T-cell (primary cell): ENCODE data around the gene PSMA3. TPM values are rescaled to one million over a fixed set of nuclear protein-coding genes. Genes with fewer than 3 reads are reported as not detected.
A peak's percentile ranks its signal among the peaks of the same experiment; 100 is the strongest.

Experiments
- ATAC-seq, 4 experiments: fragments of 200-7000 bp in 3 of 4; fragments of 150-1000 bp in 1 of 4; cut with Tn5 transposase; replicated peaks in 1 of 4; 1 replicate in 3 of 4; 2 replicates in 1 of 4; pipeline ENCODE4 v1.10.0; 2021; ENCODE audit warnings: moderate library complexity in 3 of 4, mild to moderate bottlenecking in 2 of 4, moderate number of reproducible peaks in 1 of 4
- CTCF ChIA-PET, 2 donors: fragments of 300-600 bp; sonication (Branson Sonifier 250); formaldehyde crosslinking; loops; one replicate each; lab custom pipeline; 2022; ENCODE audit warnings: antibody characterized with exemption in 2 of 2; lab: Charles Lee
- POLR2A ChIA-PET, 2 donors: fragments of 300-600 bp; sonication (Branson Sonifier 250); formaldehyde crosslinking; loops; one replicate each; lab custom pipeline; 2022; ENCODE audit warnings: antibody characterized with exemption in 2 of 2; lab: Charles Lee
- DNase-seq, 35 experiments: peaks; one replicate each; pipeline versions ENCODE4 v3.0.0 to v3.0.0-alpha.2; 2013 to 2023
- H3K27ac ChIP-seq: one replicate; pipeline ENCODE4 v1.5.1; 2013; ENCODE audit warnings: low read length
- H3K27me3 ChIP-seq, 2 experiments: replicated peaks in 1 of 2; 1 replicate in 1 of 2; 2 replicates in 1 of 2; pipeline versions ENCODE4 v1.6.1 to v1.7.0; 2013; ENCODE audit warnings: low read length in 1 of 2, mixed read lengths in 1 of 2; ENCODE audit not compliant: control insufficient read depth in 2 of 2, insufficient read depth in 2 of 2; ENCODE audit errors: extremely low read depth in 1 of 2
- H3K36me3 ChIP-seq, 2 donors: 1 replicate in 1 of 2; 2 replicates in 1 of 2; pipeline versions ENCODE4 v1.6.1 to v1.7.0; 2013; ENCODE audit warnings: low read length in 1 of 2; ENCODE audit not compliant: control insufficient read depth in 2 of 2, insufficient read depth in 1 of 2; ENCODE audit errors: extremely low read depth in 1 of 2
- H3K4me1 ChIP-seq, 2 experiments: 1 replicate in 1 of 2; 2 replicates in 1 of 2; pipeline versions ENCODE4 v1.6.1 to v1.7.0; 2013; ENCODE audit warnings: low read length in 2 of 2, mixed read lengths in 1 of 2; ENCODE audit not compliant: insufficient read depth in 2 of 2, control insufficient read depth in 1 of 2; ENCODE audit errors: extremely low read depth in 1 of 2
- H3K4me3 ChIP-seq, 2 donors: 1 replicate in 1 of 2; 2 replicates in 1 of 2; pipeline versions ENCODE4 v1.5.1 to v1.7.0; 2013; ENCODE audit warnings: mild to moderate bottlenecking in 2 of 2, low read length in 1 of 2, moderate library complexity in 1 of 2; ENCODE audit not compliant: control insufficient read depth in 1 of 2; ENCODE audit errors: extremely low read depth in 1 of 2
- H3K9me3 ChIP-seq: 2 replicates; pipeline ENCODE4 v1.7.0; 2013
- H3K27ac Mint-ChIP-seq, 2 donors: one replicate each; pipeline ENCODE4 v1.8.0; 2020 to 2021; ENCODE audit warnings: mild to moderate bottlenecking in 2 of 2, mixed read lengths in 2 of 2
- H3K27me3 Mint-ChIP-seq, 2 donors: one replicate each; pipeline ENCODE4 v1.8.0; 2021 to 2022; ENCODE audit warnings: mixed read lengths in 2 of 2
- H3K36me3 Mint-ChIP-seq: one replicate; pipeline ENCODE4 v1.8.0; 2021; ENCODE audit warnings: mixed read lengths
- H3K4me1 Mint-ChIP-seq, 3 donors: one replicate each; pipeline ENCODE4 v1.8.0; 2020 to 2022; ENCODE audit warnings: mixed read lengths in 3 of 3, mild to moderate bottlenecking in 1 of 3
- H3K4me3 Mint-ChIP-seq, 3 donors: one replicate each; pipeline ENCODE4 v1.8.0; 2020 to 2022; ENCODE audit warnings: mild to moderate bottlenecking in 3 of 3, mixed read lengths in 3 of 3, moderate library complexity in 3 of 3
- H3K9me3 Mint-ChIP-seq, 3 donors: one replicate each; pipeline ENCODE4 v1.8.0; 2020 to 2022; ENCODE audit warnings: mixed read lengths in 3 of 3
- WGBS: methylation state at CpG from one replicate; pipeline ENCODE4 v1.1.5; 2013; ENCODE audit warnings: missing lambda C conversion rate; ENCODE audit not compliant: insufficient coverage; 5-methylcytosine and 5-hydroxymethylcytosine counted together
- total RNA-seq, 35 experiments: library from RNA in 6 of 35; stranded (reverse) in 6 of 35; fragments of 120-200 nt in 1 of 35; gene quantifications; one replicate each; pipeline versions ENCODE4 v1.2.1 to v1.2.4 and lab custom pipeline; 2013 to 2026

The PSMA3 gene
- total RNA-seq, 5 donors from 2014 or later (not counting 1 experiment from before 2014, with no cell fraction given) = 75.5 to 139 (median 99.7) TPM

DNA sequence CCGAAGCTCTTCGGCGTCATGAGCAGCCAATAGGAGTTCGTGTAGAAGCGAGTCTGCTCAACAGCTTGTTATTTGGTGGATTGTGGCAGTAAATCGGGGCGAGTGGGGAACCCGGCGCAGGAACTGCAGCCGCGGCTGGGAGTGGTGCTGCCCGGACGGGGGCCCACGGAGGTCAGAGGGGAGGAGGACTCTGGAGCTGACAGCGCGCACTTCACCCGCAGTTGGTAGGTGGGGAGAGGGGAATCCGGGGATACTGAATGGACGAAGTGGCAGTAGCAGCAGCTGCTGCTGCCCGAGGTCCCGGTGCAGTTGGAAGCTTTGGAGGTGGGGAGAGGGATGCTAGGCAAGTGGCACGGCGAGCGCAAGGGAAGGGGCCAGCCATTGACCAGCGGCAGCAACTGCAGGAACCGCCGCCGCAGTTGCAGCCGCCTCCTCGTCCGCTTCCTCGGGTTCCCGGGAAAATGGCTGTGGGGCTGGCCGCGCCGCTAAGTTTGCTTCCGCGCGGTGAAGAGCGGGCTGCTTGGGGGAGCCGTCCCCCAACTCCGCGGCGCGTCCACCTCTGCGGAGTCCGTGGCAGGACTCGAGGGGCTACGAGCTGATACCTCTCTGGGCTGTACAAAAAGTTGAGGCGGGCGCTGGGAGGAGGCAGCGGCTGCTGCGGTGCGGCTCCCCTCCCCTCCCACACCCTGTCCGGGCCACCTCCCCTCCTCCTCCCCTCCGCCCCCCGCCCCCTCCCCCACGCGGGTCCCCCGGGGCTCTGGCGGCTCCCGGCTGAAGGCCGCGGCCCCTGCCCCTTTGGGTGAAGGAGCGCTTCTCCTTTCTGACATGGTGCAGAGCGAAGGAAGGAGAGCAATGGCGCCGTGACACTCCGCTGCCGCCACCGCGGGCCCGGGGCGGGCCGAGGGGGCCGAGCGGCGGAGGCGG lies 54.1 kb downstream of the PSMA3 start, which contains the start of gene ARID4A:
ARID4A (plus strand) TSS at position 79 of the 924 bp plus-strand sequence. CDS start 1,300 bp downstream, outside the sequence.
- Mint-ChIP-seq H3K27me3 (no peaks in the 10 kb centered on the region), H3K4me3 (peak within 1 kb of the TSS; percentile 97 to 99 (median 99)), H3K9me3 (no peaks in the 10 kb centered on the region), H3K4me1 (peaks cover 50 to 64% (median 63%) of the 10 kb centered on the region in 3 donors), H3K36me3 (peaks cover 25% of the 10 kb centered on the region), H3K27ac (no peak within 1 kb of the TSS)
- Histone ChIP-seq H3K4me1 (peaks cover 29% of the 10 kb centered on the region in 2 experiments), H3K36me3 (peaks cover 0 to 33% of the 10 kb centered on the region in 2 donors), H3K27me3 (no peaks in the 10 kb centered on the region), H3K4me3 (peak within 1 kb of the TSS; percentile 87 to 98), H3K27ac (peak within 1 kb of the TSS; percentile 99), H3K9me3 (no peaks in the 10 kb centered on the region)
- DNase-seq (peak in 31 of 35 experiments; percentile 4 to 91 (median 32)), ATAC-seq (peak in 3 of 4 experiments; percentile 4 to 9 (median 7))
- ChIA-PET POLR2A (interaction anchor here (0.6 to 2.5 kb wide), 35 partner anchors 9 to 1671 kb away, joined by 3 to 32 read pairs (median 4); partner anchors contain the start of genes PSMA3 (in 2 of the 2), ACTR10 (in 1 of the 2), JKAMP (in 1 of the 2) and KIAA0586 (in 1 of the 2)), CTCF (interaction anchor here (0.6 to 1.7 kb wide), 15 partner anchors 7 to 1950 kb away, joined by 3 to 13 read pairs (median 5); partner anchors contain the start of genes KIAA0586 (in 1 of the 2), PSMA3 (in 1 of the 2), TIMM9 (in 1 of the 2) and TOMM20L (in 1 of the 2))
- under 1% methylated on average over 63 of the region's 79 CpGs for WGBS

DNA sequence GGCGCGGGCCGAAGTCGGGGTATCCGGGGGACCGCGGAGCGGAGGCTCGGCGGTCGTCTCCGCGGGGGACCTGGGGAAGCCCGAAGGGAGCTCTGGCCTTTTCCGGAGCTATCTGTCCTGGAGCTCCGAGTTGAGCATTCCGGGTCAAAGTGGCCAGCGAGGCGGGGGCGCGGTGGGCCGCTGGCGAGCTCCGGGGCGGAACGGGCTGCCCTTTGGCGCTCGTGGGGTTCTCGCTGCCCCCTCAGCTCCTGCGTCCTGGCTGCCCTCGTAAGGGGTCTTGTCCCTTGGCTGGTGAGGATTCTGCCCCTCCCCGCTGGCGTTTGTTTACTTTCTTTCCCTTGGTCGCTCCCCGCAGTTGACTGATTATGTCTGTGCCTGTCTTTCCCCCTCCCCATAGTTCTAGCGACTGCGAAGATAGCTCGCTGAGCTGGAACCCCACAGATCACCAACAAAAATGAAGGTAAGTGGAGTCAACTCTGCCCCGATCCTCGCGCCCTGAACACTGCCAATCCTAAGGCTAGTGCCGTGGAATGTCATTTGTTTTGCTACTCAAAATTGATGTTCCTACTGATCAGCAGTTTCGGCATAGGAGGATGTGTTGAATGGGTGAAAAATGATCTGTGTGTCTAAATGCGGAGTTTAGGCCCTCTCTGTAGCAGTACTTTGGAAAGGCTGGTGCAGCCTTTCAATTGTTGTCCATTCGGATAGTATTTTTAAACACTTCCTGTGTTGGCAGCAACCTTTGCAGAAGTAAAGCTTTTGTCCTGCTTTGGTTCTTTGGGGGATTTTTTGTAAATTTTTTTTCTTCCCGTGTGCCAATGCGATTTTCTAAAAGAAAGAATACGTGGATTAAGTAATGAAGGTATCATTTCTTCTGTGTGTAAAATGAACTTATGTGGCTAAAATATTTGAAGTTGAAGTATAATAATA lies 55.0 kb downstream of the PSMA3 start:
- ChIA-PET POLR2A (interaction anchor here (0.6 to 2.5 kb wide), 6 partner anchors 13 to 299 kb away, joined by 3 to 8 read pairs (median 4); no protein-coding TSS in a partner anchor), CTCF (interaction anchor here (0.6 to 0.7 kb wide), 2 partner anchors 8 to 1867 kb away, joined by 3 read pairs; no protein-coding TSS in a partner anchor)
- under 1% methylated on average over 39 of the region's 48 CpGs for WGBS
- Mint-ChIP-seq H3K4me1 (peaks cover 42 to 60% (median 59%) of the 10 kb centered on the region in 3 donors), H3K36me3 (peaks cover 16% of the 10 kb centered on the region), H3K9me3 (no peaks in the 10 kb centered on the region), H3K27ac (peak overlapping the region; percentile 86 to 97), H3K27me3 (no peaks in the 10 kb centered on the region), H3K4me3 (peak overlapping the region; percentile 97 to 99 (median 99))
- Histone ChIP-seq H3K4me3 (peak overlapping the region; percentile 84 to 87), H3K27ac (peak overlapping the region; percentile 44), H3K4me1 (peaks cover 24 to 29% of the 10 kb centered on the region in 2 experiments), H3K27me3 (no peaks in the 10 kb centered on the region), H3K9me3 (no peaks in the 10 kb centered on the region), H3K36me3 (peaks cover 0 to 31% of the 10 kb centered on the region in 2 donors)
- no peak for ATAC-seq
- DNase-seq = peak in 3 of 35 experiments; percentile 2 to 23 (median 5)

DNA sequence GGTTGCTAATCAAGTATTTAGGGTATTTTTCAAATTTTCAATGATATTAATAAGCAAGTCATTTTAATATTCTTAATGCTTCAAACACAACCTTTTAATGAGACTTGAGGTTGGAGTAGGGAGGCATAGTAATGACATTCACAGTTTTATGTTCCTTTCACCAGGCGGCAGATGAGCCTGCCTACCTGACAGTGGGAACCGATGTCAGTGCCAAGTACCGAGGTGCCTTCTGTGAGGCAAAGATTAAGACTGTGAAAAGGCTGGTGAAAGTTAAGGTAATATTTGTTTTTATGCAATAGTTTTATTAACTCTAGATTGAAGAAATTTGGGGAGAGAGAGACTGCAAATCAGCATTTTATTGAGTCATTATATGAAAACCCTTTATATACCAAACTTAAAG lies 56.8 kb downstream of the PSMA3 start:
- Mint-ChIP-seq H3K4me3 (no peak overlapping the region), H3K36me3 (peaks cover 17% of the 10 kb centered on the region), H3K4me1 (peaks cover 34 to 54% (median 53%) of the 10 kb centered on the region in 3 donors), H3K27ac (no peak overlapping the region), H3K9me3 (no peaks in the 10 kb centered on the region), H3K27me3 (no peaks in the 10 kb centered on the region)
- no peak for ATAC-seq
- ChIA-PET POLR2A (no interaction called here), CTCF (no interaction called here)
- peaks cover 0 to 43% of the 10 kb centered on the region in 2 donors for H3K36me3 ChIP-seq
- H3K27ac ChIP-seq = no peak overlapping the region
- peaks cover 14 to 17% of the 10 kb centered on the region in 2 experiments for H3K4me1 ChIP-seq
- no peak overlapping the region for H3K4me3 ChIP-seq
- H3K27me3 ChIP-seq = no peaks in the 10 kb centered on the region
- no peak for DNase-seq
- no peaks in the 10 kb centered on the region for H3K9me3 ChIP-seq
- 100% methylated on average over 3 of the region's 3 CpGs for WGBS

DNA sequence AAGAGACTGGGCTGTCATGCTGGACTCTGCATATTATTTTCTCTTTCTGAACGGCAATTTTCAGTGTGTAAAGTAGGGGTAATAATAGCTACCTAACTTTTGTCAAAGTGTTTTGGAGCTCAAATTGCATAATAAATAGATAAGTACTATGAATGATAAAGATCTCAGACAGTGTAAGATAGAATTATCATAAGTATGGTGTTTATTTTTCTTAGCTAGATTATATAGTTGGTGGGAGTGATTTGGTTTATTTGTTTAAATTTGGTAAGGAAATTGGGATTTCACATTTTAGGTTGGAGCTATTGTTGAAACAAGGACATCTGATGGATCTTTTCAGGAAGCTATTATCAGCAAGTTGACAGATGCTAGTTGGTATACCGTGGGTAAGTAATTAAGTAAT lies 61.1 kb downstream of the PSMA3 start:
- peaks cover 28% of the 10 kb centered on the region for H3K36me3 Mint-ChIP-seq
- ATAC-seq (no peak), DNase-seq (no peak)
- no peaks in the 10 kb centered on the region for H3K9me3 Mint-ChIP-seq
- peaks cover 49 to 61% (median 51%) of the 10 kb centered on the region in 3 donors for H3K4me1 Mint-ChIP-seq
- Histone ChIP-seq H3K36me3 (peaks cover 0 to 56% of the 10 kb centered on the region in 2 donors), H3K9me3 (no peaks in the 10 kb centered on the region), H3K27ac (no peak overlapping the region), H3K4me1 (peaks cover 0 to 10% of the 10 kb centered on the region in 2 experiments), H3K27me3 (no peaks in the 10 kb centered on the region), H3K4me3 (no peak overlapping the region)
- no peak overlapping the region for H3K27ac Mint-ChIP-seq
- WGBS = no CpG with 5 or more reads among the region's 2 CpGs
- no peak overlapping the region for H3K4me3 Mint-ChIP-seq
- no peaks in the 10 kb centered on the region for H3K27me3 Mint-ChIP-seq
- CTCF ChIA-PET = interaction anchor here in 1 of 2 donors (0.9 kb wide), 1 partner anchor 33 kb away, joined by 3 read pairs; no protein-coding TSS in a partner anchor
- POLR2A ChIA-PET = interaction anchor here in 1 of 2 donors (0.7 to 1.0 kb wide), 2 partner anchors 30 to 61 kb away, joined by 3 to 5 read pairs; partner anchors contain the start of gene PSMA3

DNA sequence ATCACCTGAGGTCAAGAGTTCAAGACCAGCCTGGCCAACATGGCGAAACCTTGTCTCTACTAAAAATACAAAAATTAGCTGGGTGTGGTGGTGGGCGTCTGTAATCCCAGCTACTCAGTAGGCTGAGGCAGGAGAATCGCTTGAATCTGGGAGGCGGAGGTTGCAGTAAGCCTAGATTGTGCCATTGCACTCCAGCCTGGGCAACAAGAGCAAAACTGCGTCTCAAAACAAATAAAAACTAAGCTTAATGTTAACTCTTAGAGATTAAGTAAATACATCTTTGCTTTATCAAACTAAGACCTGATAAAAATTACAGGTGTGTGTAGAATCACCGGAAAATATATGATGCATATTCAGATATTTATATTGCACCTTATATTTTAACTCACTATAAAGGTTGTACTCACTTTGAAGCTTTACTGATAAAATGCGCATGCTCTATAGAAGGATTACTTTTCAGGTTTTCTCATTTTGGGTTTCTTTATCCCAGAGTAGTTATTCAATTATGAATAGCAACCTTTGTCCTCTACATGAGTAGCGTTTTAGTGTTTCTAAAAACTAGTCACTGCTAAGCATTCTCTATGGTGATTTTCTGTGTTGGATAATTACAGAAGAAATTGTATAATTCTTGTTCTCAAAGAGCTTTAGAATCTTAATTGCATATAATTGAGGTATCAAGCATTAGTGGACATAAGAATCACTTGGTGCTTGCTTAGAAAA lies 63.1 kb downstream of the PSMA3 start:
- peaks cover 0 to 51% of the 10 kb centered on the region in 2 donors for H3K36me3 ChIP-seq
- no CpG with 5 or more reads among the region's 8 CpGs for WGBS
- Mint-ChIP-seq H3K36me3 (peaks cover 32% of the 10 kb centered on the region), H3K4me1 (peaks cover 38 to 49% (median 42%) of the 10 kb centered on the region in 3 donors), H3K27me3 (no peaks in the 10 kb centered on the region), H3K4me3 (no peak overlapping the region), H3K27ac (no peak overlapping the region), H3K9me3 (no peaks in the 10 kb centered on the region)
- no peak for DNase-seq
- no peak overlapping the region for H3K4me3 ChIP-seq
- CTCF ChIA-PET = interaction anchor here in 1 of 2 donors (1.7 kb wide), 1 partner anchor 10 kb away, joined by 8 read pairs; the partner anchor contains the start of gene ARID4A
- H3K27ac ChIP-seq = no peak overlapping the region
- H3K9me3 ChIP-seq = no peaks in the 10 kb centered on the region
- H3K27me3 ChIP-seq = no peaks in the 10 kb centered on the region
- no peak for ATAC-seq
- H3K4me1 ChIP-seq = peaks cover 0 to 3% of the 10 kb centered on the region in 2 experiments
- POLR2A ChIA-PET = interaction anchor here in 1 of 2 donors (0.6 to 1.2 kb wide), 4 partner anchors 10 to 114 kb away, joined by 3 to 8 read pairs (median 4); partner anchors contain the start of gene ARID4A
